HG03097 (cell line): ENCODE results near the gene JPH3.

Experiments used
- ATAC-seq: cut with Tn5 transposase; IDR thresholded peaks from one replicate; pipeline ENCODE4 v1.9.1; 2021; ENCODE audit not compliant: unreplicated experiment, low FRiP score

The JPH3 gene

DNA sequence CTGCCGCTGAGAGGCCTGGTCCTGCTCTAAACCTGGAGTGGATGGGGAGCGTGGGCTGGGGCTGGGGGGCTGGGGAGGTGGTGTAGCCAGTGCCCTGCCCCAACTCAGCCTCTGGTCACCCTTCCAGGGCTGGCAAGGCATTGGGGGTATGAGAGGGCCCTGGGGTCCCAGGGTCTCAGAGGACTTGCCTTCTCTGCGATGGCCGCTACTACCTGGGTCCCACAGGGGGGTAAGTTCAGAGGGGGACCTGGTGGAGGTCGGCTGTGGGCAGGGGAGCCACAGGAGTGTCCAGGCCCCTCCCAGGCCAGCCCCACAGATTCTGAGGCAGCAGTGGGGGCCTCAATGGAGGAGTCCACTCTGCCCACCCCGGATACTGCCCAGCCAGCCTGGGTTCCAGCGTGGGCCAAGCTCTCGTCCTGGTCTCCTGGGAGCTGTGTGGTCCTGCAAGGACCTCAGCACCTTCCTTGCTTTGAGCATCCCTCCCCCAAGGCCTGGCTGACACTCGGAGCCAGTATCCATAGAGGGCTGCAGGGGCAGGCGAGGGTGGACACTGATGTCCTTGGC lies 20.5 kb downstream of the JPH3 start:
- ATAC-seq: no peak

DNA sequence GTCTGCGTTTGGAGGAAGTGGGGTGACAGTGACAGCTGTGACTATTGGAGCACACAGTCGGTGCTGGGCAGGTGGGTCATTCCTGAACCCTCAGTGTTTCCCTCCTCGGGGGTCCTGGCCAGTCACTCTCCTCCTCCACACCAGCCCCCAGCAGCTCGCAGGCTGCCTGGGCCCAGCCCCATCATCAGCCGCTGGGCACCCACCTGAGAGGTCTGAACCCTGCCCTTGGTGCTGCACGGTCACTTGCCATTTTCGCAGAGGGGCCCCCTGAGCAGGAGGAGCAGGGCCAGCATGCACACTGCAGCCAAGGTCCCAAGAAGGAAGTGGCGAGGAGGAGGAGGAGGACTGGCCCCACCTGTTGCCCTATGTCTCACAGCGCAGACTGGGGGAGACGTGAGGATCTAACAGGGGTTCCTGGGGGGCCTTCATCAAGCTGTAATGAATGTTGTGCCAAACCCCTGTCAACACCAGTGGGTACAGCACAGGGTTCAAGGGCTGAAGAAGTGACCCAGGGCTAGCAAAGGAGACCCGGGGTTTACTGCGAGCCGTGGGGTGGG lies 23.0 kb downstream of the JPH3 start:
- ATAC-seq: no peak

DNA sequence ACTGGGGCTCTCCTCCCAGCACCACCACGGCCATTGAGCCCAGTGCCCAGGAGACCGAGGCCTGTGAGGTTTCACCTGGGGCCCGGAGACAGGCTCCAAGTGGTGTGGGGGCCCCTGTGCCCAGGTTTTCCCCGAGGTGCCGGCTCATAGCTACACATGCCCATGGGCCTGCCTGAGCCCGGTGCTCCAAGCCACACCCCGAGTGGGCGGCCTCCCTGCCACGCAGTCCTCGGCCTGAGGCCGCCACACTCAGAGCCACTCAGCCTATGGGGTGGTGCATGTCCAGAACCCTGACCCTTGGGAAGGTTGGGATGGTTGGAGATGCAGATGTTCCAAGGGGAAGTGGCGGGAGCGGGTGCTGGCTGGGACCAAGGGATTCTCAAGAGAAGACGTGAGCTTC lies 24.1 kb downstream of the JPH3 start:
- no peak for ATAC-seq

DNA sequence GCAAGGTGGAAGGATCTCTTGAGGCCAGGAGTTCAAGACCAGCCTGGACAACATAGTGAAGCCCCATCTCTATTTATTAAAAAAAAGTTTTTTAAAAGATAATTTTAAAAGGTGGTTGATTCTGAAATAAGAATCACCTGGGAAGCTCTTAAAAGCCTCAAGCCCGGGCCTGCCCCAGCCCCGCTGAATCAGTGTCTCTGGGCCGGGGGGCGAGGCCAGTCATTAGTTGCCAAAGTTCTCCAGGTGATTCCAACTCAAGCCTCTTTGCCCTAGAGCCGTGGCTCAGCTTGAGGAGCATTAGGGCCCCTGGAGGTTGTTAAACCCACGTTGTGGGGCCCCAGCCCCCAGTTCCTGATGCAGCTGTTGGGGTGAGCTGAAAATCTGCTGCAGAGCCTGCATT lies 24.6 kb downstream of the JPH3 start:
- ATAC-seq: no peak

DNA sequence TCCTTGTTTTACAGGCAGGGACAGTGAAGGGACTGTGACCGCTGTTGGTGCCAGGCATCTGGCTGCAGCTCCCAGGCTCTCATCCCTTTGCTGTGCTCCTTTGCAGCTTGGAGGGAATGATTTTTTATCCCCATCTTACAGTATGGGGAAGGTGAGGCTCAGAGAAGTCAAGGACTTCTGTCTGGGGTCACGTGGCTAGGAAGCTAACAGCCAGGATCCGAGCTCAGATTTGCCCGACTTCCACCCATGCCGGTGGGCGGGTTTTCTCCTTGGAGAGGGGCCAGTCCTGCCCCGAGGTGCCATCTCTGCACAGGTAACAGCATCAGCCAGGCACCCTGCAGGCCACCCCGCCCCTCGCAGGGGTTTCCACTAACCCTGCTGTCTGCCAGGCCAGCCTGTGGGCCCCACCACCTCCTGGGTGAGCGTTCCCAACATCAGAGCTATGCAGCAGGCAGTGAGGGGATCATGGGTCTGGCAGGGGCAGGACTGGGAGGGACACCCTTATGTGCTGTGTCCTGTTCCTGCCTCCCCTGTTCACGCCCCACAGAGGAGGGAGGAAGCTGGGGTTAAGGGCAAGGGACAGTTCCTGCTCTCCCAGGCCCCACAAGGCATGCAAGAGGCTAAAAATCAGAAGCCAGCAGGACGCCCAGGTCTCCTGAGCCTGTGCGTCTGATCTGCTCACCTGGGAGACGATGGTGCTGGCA lies 25.4 kb downstream of the JPH3 start:
- ATAC-seq: no peak

DNA sequence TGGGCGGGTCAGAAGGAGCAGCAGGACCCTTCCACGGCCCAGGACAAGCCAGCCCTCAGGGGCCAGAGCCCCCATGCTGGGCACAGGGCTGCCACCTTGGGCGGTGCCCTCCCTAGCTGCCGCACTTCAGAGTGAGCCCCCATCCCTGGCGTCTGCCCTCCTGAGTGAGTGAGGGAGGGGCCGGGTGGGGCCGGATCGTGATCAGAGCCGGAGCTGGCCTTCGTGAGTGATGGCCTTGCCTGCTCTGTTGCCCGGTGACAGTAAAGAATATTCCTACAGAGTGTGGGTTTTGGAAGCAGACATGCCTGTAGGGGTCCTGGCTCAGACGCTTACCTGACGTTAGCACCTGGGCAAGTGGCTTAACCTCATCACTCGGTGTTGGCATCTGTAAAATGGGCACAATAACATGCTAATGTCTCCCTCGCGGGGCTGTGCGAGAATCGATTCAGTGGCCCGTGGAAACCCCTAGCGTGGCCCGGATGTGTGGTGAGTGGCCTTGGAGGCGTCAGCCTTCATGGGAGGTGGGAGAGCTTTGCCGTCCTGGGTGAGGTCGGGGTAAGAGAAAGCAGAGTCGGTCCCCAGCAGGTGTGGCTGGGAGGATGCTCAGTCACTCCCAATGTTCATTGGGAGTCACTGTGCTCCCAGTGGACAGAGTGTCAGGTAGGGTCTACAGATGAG lies 26.1 kb downstream of the JPH3 start:
- no peak for ATAC-seq

DNA sequence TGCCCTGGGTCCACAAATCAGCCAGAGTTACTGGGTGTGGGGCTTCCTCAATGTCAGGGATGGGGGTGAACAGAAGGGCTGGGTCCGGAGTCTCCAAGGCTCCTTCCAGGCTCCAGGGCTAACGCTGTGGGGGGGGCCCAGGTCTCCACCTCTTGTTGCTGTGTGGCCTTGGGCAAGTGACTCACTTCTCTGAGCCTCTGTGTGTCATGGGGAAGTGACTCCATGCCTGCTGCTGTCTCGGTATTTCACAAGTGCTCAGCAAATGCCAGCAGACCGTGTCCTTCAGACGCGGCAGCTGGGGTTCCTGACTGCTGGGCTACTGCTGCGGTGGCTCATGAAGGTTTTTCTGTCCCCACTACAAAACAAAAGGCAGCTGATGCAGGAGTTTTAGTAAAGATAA lies 26.6 kb downstream of the JPH3 start:
- ATAC-seq: no peak

DNA sequence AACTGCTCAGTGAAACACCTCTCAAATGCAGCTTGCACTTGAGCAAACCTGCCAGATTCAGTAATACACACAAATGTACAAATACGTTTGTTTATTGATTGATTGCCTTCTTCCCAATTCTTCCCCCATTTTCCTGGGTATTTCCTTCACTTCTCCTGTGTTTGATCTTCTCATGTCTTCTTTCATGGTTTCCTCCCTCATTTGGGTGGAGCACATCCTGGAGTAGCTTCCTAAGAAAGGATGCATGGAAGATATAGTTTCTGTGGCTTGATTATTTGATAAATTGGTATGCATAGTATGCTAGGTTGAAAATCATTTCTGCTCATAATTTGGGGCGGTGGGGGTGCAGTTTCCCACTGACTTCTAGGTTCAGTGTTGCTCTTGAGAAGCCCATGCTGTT lies 28.8 kb downstream of the JPH3 start:
- no peak for ATAC-seq

DNA sequence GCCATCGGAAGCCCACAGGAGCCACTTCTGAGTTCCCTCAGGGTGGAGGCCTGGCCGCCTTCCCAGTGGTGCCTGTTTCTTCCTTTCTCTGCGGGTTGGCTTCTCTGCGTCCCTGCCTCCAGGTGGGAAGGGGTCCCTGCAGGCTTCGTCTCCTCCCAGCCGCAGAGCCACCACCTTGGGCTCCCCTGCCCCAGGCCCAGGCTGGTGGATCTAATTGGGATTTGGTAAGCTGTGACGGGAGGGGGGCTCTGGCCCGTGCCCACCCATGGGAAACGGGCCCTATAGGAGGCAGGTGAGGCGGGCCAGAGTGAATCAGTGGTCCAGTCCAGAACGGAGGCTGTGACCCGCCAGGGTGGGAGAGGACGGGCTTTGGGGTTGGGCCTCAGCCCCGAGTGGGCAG lies 32.1 kb downstream of the JPH3 start:
- ATAC-seq: no peak

DNA sequence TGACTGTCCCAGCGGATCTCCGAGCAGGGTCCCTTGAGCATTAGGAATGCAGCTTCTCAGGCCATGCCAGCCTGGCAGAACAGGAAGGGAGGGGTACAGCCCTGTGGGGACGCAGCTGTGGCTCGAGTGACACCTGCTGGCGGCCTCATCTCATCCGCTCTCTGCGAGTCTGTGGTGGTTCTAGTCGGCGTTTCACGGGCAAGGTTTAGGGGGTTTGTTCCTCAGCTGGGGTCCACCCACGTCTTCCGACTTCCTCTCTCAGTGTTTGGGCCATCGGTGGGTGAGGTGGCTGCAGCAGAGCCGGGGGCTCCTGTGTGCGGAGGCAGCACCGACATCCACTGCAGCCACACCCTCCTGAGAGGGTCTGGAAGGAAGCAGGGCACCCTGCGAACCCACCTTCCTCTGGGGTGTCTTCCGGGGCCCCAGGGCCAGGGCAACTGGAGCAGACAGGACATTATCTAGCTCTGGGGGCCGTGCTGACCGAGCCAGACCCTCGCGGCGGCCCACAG lies 33.3 kb downstream of the JPH3 start:
- ATAC-seq: no peak

DNA sequence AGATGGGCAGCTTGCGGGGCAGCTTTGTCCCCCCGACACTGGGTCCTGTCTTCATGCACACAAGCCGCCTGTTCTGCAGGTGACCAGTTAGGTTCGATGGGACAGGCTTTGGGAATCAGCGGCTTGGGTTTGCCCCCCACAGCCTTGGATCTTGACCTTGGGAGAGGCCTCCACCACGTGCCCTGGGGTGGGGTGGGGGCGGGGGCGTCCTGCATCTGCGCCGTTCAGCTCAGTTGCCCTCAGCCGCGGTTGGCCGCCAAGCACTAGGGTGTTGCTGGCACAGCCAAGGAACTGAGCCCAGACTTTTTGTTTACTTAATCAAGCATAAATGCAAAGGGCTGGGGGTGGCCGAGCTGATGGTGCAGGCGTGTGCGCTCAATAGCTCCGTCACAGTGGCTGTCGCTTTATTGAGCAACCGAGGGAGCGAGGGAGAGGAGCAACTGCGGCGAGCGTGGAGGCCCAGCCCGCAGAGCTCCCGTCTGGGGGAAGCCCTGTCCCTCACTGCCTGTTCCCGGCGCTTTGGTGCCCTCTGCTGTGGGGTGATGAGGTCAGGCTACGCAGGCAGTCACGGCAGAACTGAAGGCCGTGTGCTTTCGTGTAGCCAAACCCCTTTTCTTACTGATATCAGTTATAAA lies 33.9 kb downstream of the JPH3 start:
- no peak for ATAC-seq

DNA sequence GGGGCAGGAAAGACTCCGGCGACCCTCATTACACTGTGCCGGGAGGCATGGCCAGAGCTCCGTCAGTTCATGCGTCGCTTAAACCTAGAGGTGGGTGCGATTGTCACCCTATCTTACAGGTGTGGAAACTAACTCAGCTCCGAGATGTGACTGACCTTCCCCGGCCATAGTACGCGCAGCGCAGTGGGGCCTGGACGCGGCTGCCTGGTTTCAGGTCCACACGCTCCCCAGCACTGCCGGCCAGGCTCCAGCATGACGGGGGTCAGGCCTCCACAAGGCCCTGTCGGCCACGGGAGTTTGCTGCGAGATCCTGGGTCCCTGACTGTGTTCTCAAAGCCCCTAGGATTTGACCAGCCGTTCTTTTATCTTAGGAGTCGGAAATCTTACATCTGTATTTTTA lies 34.4 kb downstream of the JPH3 start:
- no peak for ATAC-seq

DNA sequence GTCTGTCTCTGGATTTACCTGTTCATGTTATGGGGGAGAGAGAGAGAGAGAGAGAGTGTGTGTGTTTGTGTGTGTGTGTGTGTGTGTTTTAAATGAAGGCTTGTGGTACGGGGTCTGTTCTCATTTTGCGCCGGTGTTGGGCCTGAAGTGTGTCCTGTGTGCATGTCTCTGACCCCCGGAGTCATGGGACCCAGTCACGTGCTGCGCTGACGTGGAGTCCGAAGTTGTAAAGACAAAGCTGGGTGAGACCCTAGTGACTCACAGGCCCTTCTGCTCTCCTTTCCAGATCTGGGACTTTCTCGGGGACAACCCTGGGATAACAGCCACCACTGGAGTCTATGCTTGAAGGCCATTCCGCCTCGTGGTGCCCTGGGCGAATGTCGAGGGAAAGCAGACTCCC lies 35.0 kb downstream of the JPH3 start:
- ATAC-seq: no peak

DNA sequence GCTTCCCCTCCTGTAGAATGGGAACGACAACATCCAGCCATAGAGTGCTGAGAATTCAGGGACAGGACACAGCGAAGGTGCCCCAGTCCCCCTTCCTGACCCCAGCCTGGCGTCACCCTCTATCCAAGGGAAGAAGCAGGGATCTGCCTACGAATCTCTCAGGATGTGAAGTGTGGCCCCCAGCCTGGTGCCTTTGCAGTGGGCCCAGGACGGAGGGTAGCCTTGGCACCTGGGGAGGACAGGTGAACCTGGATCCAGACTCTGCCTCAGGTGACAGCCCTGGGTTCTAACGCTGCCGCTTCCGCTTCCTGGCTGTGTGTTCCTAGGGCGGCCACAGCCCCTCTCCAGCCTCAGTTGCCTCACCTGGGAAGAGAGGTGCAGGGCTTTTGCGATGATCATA lies 36.4 kb downstream of the JPH3 start:
- ATAC-seq: no peak

DNA sequence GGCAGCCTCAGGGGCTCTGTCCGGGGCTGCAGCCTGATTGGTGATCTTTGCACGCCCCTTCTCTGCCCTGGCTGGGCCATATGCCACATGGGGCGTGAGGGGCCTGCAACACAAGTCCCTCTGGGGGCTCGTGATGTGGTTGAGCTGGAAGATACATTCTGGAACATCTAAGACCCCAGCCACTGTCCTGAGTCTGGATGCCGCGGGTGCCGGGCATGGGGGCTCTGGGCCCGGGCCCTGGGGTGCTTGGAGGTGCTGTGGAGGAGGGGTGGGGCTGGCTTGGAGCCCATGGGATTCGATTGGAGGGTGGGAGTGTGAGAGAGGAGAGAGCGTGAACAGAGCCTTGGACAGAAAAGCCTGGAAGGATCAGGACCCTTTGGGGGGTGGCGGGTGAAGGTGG lies 39.4 kb downstream of the JPH3 start:
- no peak for ATAC-seq

DNA sequence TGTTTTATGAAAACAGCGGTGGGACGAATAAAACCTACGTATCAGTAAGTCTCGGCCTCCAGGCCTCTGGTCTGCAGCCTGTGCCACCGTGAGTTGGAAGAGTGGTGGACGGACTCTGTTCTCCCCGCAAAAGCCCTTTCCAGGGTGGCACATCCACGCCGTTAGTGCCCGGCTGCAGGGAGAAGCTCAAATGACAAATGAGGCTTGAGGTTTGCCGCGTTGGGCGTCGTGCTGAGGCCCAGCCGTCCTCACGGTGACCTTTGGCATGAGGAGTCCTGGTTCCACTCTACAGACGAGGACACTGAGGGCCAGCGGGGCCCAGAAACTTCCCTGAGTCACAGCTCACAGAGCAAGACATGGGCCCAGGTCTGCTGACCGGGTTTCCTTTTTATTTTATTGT lies 40.2 kb downstream of the JPH3 start:
- no peak for ATAC-seq

DNA sequence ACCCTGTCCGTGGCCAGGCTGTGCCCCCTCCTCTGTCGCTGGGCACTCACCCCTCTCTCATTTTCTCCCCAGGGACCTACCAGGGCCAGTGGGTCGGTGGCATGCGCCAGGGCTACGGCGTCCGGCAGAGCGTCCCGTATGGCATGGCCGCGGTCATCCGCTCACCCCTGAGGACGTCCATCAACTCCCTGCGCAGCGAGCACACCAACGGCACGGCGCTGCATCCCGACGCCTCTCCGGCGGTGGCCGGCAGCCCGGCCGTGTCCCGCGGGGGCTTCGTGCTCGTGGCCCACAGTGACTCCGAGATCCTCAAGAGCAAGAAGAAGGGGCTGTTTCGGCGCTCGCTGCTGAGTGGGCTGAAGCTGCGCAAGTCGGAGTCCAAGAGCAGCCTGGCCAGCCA lies 41.9 kb downstream of the JPH3 start:
- no peak for ATAC-seq

DNA sequence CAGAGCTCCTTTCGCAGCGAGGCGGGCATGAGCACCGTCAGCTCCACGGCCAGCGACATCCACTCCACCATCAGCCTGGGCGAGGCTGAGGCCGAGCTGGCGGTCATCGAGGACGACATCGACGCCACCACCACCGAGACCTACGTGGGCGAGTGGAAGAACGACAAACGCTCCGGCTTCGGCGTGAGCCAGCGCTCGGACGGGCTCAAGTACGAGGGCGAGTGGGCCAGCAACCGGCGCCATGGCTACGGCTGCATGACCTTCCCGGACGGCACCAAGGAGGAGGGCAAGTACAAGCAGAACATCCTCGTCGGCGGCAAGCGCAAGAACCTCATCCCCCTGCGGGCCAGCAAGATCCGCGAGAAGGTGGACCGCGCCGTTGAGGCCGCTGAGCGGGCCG lies 42.3 kb downstream of the JPH3 start:
- no peak for ATAC-seq

DNA sequence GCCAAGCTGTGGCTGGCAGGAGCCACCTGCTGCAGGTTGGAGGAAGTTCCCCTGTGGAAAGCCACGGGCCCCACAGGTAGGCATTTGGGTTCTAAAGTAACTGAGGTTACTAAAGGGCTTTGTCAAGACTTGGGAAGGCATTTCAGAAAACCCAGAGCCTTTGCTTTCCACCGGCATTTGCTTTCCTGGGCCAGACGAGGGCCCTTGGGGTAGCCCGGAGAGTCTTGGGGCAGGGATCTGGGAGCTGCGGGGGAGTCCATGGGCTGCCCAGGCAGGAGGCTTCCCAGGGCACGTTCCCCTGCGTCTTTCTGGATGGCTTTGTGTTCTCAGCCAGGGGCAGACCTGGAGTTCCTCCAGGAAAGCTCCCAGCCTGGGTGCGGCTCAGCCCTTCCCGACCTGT lies 43.5 kb downstream of the JPH3 start:
- no peak for ATAC-seq

DNA sequence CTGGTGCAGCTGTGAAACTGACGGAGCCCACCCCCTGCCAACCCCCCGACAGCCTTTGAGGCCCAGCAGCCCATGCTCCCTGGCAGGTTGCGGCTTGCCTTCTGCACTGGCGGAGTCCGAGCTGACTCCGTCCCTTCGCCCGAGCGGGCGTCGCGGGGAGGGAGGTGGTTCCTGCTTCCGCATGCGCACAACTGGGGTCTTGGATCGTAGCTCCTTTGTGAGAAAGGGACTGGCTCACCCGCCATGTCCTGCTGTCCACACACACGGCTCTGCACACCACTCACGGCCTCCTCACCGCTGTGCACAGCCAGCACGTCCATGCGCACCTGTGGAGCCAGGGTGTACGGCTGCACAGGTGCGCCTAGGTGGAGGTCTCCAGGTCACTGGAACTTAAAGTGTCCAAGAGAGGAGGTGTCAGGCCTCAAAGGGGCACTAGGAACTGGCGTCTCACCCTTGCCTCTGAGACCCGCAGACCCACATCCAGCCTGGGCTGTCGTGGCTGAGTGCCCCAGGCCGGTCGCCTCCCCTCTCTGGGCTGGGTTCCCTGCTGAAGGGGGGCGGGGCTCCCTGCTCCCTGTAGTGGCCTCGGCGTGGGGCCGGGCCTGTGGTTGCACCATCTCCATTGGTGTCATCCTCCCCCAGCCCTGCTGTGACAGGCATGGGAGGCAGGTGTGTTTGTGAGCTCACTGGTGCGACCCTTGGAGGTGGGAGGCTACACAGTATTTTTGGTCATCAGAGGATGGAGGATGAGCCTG lies 45.3 kb downstream of the JPH3 start:
- no peak for ATAC-seq

DNA sequence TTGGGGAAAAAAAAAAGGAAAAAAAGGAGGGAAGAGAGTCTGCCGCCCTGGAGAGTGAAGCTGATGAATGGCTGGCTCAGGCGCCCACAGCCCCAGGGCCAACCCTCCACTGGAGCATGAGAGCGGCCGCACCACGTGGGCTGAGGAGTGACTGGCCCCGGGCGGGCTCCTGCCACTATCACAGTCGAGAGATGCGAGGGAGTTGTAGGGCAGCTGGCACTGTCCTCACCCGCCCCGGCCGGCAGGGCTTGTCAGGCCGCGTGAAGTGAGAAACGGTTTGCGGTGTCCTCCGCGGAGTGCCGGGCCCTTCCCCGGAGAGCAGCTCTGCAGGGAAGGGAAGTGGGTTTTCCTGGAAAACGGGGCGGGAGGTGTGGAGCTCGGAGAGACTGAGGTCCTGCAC lies 45.9 kb downstream of the JPH3 start:
- no peak for ATAC-seq
